ENCODE results near the gene LEFTY1. TPM values are rescaled to one million over a fixed set of nuclear protein-coding genes. Genes with fewer than 3 reads are reported as not detected.
"Not testable (repeated sequence)": the region's sequence is repeated elsewhere in the genome, so short reads cannot be mapped to it uniquely, and the experiment has no call there.

The LEFTY1 gene
- total RNA-seq (under 1 TPM in 4 of 7 donors, not detected in 3; 0.34 to 0.95 (median 0.48) TPM), polyA plus RNA-seq (under 1 TPM; 0.06 to 0.09 (median 0.09) TPM)
- long read RNA-seq, donor 1, partial matches to known transcripts: 0 of 3 reads
- long read RNA-seq, donor 1, other reads (novel, unspliced or antisense): 0 of 3 reads
- long read RNA-seq, donor 2, transcript LEFTY1-201 (4 exons, 1,626 nt): major isoform, 5 of 5 reads
- long read RNA-seq, donor 2, partial matches to known transcripts: 0 of 5 reads
- long read RNA-seq, donor 2, other reads (novel, unspliced or antisense): 0 of 5 reads

GRCh38 chr1:225888898-225889601, at the start of gene LEFTY1:
TSS of gene LEFTY1 (minus strand) at chr1:225889146. CDS start at chr1:225889066, 80 bp downstream.
- H3K27ac ChIP-seq: no peak within 1 kb of the TSS
- H3K4me1 ChIP-seq: peaks cover 0 to 21% (median 0%) of the 10 kb centered on the region in 6 donors
- no peaks in the 10 kb centered on the region for H3K9me3 ChIP-seq
- H3K36me3 ChIP-seq: no peaks in the 10 kb centered on the region
- intact Hi-C loops (cut with DNase I; ENCODE audit: low total_unique reads): no loop called here
- no peak within 1 kb of the TSS for H3K4me3 ChIP-seq
- DNase-seq: no peak
- TF ChIP-seq CTCF (IDR thresholded peaks at IDR 0.05 in 8 of 11, conservative IDR thresholded peaks at IDR 0.05 in 3 of 11) (no peak), POLR2A (IDR thresholded peaks at IDR 0.05) (no peak), POLR2AphosphoS5 (IDR thresholded peaks at IDR 0.05) (no peak)
- WGBS, 5 donors: 71 to 85% (median 74%) methylated on average over 1 to 11 of the region's 11 CpGs
- H3K27me3 ChIP-seq (replicated peaks in 1 of 7): peaks cover 0 to 6% (median 0%) of the 10 kb centered on the region in 7 donors

- Histone ChIP-seq H3K9me3 (no peaks in the 10 kb centered on the region), H3K36me3 (no peaks in the 10 kb centered on the region), H3K4me3 (no peak overlapping the region), H3K27me3 (replicated peaks in 1 of 7) (peaks cover 0 to 13% (median 0%) of the 10 kb centered on the region in 7 donors), H3K27ac (no peak overlapping the region), H3K4me1 (peaks cover 0 to 17% (median 9%) of the 10 kb centered on the region in 6 donors)
- WGBS, 5 donors: 84 to 96% (median 93%) methylated on average over 18 to 21 of the region's 21 CpGs
- peak; percentile 55 for DNase-seq
- no peak for TF ChIP-seq CTCF (IDR thresholded peaks at IDR 0.05 in 8 of 11, conservative IDR thresholded peaks at IDR 0.05 in 3 of 11)
- TF ChIP-seq POLR2A (IDR thresholded peaks at IDR 0.05): no peak
- TF ChIP-seq POLR2AphosphoS5 (IDR thresholded peaks at IDR 0.05): no peak
- intact Hi-C loops (cut with DNase I; ENCODE audit: low total_unique reads): no loop called here
These were observed 48.4 kb upstream of the LEFTY1 start for GRCh38 chr1:225937048-225937968.

- DNase-seq: no peak
- H3K4me1 ChIP-seq: peaks cover 0 to 11% (median 4%) of the 10 kb centered on the region in 6 donors
- TF ChIP-seq CTCF (IDR thresholded peaks at IDR 0.05 in 8 of 11, conservative IDR thresholded peaks at IDR 0.05 in 3 of 11) (no peak), POLR2A (IDR thresholded peaks at IDR 0.05) (no peak), POLR2AphosphoS5 (IDR thresholded peaks at IDR 0.05) (no peak)
- no peaks in the 10 kb centered on the region for H3K9me3 ChIP-seq
- intact Hi-C loops (cut with DNase I; ENCODE audit: low total_unique reads): no loop called here
- H3K27me3 ChIP-seq (replicated peaks in 1 of 7): peaks cover 0 to 13% (median 0%) of the 10 kb centered on the region in 7 donors
- no peak overlapping the region for H3K4me3 ChIP-seq
- no peaks in the 10 kb centered on the region for H3K36me3 ChIP-seq
- no peak overlapping the region for H3K27ac ChIP-seq
- WGBS, 5 donors: 63 to 73% (median 69%) methylated on average over 3 of the region's 3 CpGs
These were observed 47.6 kb upstream of the LEFTY1 start for GRCh38 chr1:225936523-225936922.

- H3K4me3 ChIP-seq; H3K9me3 ChIP-seq; H3K4me1 ChIP-seq; intact Hi-C loops (cut with DNase I; ENCODE audit: low total_unique reads); H3K36me3 ChIP-seq; H3K27ac ChIP-seq; DNase-seq: not testable (repeated sequence)
- peaks cover 0 to 13% (median 0%) of the 10 kb centered on the region in 7 donors for H3K27me3 ChIP-seq (replicated peaks in 1 of 7)
- 85 to 94% (median 88%) methylated on average over 8 of the region's 8 CpGs for WGBS, 5 donors
These were observed 47.1 kb upstream of the LEFTY1 start for GRCh38 chr1:225936086-225936485.
